ENCODE data around the gene MUSTN1.

The MUSTN1 gene

GRCh38 chr3:52793702-52794611 is 40.9 kb downstream of the MUSTN1 start:
- TF ChIP-seq CTCF (IDR thresholded peaks at IDR 0.05; ENCODE audit: insufficient read depth, missing control alignments): no peak
- no peak for DNase-seq (ENCODE audit: insufficient read length, low spot score)
- no peak for FAIRE-seq

- TF ChIP-seq CTCF (IDR thresholded peaks at IDR 0.05; ENCODE audit: insufficient read depth, missing control alignments): no peak
- no peak for FAIRE-seq
- DNase-seq (ENCODE audit: insufficient read length, low spot score): no peak
Measured at GRCh38 chr3:52792961-52793695, 41.7 kb downstream of the MUSTN1 start.

GRCh38 chr3:52792413-52792812 is 42.4 kb downstream of the MUSTN1 start:
- no peak for DNase-seq (ENCODE audit: insufficient read length, low spot score)
- FAIRE-seq: no peak
- no peak for TF ChIP-seq CTCF (IDR thresholded peaks at IDR 0.05; ENCODE audit: insufficient read depth, missing control alignments)

- TF ChIP-seq CTCF (IDR thresholded peaks at IDR 0.05; ENCODE audit: insufficient read depth, missing control alignments): no peak
- DNase-seq (ENCODE audit: insufficient read length, low spot score): no peak
- FAIRE-seq: no peak
Measured at GRCh38 chr3:52791928-52792327, 42.9 kb downstream of the MUSTN1 start.

- no peak for DNase-seq (ENCODE audit: insufficient read length, low spot score)
- no peak for FAIRE-seq
- TF ChIP-seq CTCF (IDR thresholded peaks at IDR 0.05; ENCODE audit: insufficient read depth, missing control alignments): no peak
Measured at GRCh38 chr3:52791366-52791765, 43.5 kb downstream of the MUSTN1 start.

- TF ChIP-seq CTCF (IDR thresholded peaks at IDR 0.05; ENCODE audit: insufficient read depth, missing control alignments): no peak
- DNase-seq (ENCODE audit: insufficient read length, low spot score): no peak
- FAIRE-seq: no peak
Measured at GRCh38 chr3:52790741-52791140, 44.1 kb downstream of the MUSTN1 start.

- DNase-seq (ENCODE audit: insufficient read length, low spot score) (no peak), FAIRE-seq (no peak)
- no peak for TF ChIP-seq CTCF (IDR thresholded peaks at IDR 0.05; ENCODE audit: insufficient read depth, missing control alignments)
Measured at GRCh38 chr3:52790337-52790736, 44.5 kb downstream of the MUSTN1 start.

All from D721Med (cell line).